Measurements from ENCODE around the gene RBBP7. TPM values are rescaled to one million over a fixed set of nuclear protein-coding genes. Genes with fewer than 3 reads are reported as not detected.

RBBP7 gene
- total RNA-seq, 1 donor from 2014 or later = 164 TPM

GRCh38 chrX:16853537-16853936, 16.6 kb downstream of the RBBP7 start:
- H3K4me3 Mint-ChIP-seq (ENCODE audit: low read depth) = no peak overlapping the region
- no peaks in the 10 kb centered on the region for H3K27me3 Mint-ChIP-seq (ENCODE audit: low read depth)
- no peak for DNase-seq (ENCODE audit: low spot score)
- peaks cover 80% of the 10 kb centered on the region for H3K36me3 Mint-ChIP-seq (ENCODE audit: low read depth)
- H3K9me3 Mint-ChIP-seq = peaks cover 3% of the 10 kb centered on the region
- intact Hi-C loops (cut with micrococcal nuclease) = loop anchor here (10.0 kb wide), 1 partner anchor 139 kb away; the partner anchor contains the start of genes CTPS2 and SYAP1
- no peak overlapping the region for H3K27ac Mint-ChIP-seq
- peaks cover 37% of the 10 kb centered on the region for H3K4me1 Mint-ChIP-seq (ENCODE audit: low read depth)

GRCh38 chrX:16852617-16853179, 17.5 kb downstream of the RBBP7 start:
- H3K4me1 Mint-ChIP-seq (ENCODE audit: low read depth) = peaks cover 32% of the 10 kb centered on the region
- no peak overlapping the region for H3K27ac Mint-ChIP-seq
- intact Hi-C loops (cut with micrococcal nuclease) = loop anchor here (10.0 kb wide), 1 partner anchor 138 kb away; the partner anchor contains the start of genes CTPS2 and SYAP1
- no peaks in the 10 kb centered on the region for H3K27me3 Mint-ChIP-seq (ENCODE audit: low read depth)
- peaks cover 81% of the 10 kb centered on the region for H3K36me3 Mint-ChIP-seq (ENCODE audit: low read depth)
- no peak for DNase-seq (ENCODE audit: low spot score)
- H3K4me3 Mint-ChIP-seq (ENCODE audit: low read depth) = no peak overlapping the region
- H3K9me3 Mint-ChIP-seq = peaks cover 3% of the 10 kb centered on the region

GRCh38 chrX:16851827-16852226, 18.3 kb downstream of the RBBP7 start:
- intact Hi-C loops (cut with micrococcal nuclease) = loop anchor here (10.0 kb wide), 1 partner anchor 137 kb away; the partner anchor contains the start of genes CTPS2 and SYAP1
- Mint-ChIP-seq H3K27me3 (ENCODE audit: low read depth) (no peaks in the 10 kb centered on the region), H3K36me3 (ENCODE audit: low read depth) (peaks cover 73% of the 10 kb centered on the region), H3K9me3 (peaks cover 3% of the 10 kb centered on the region), H3K4me3 (ENCODE audit: low read depth) (no peak overlapping the region), H3K27ac (peak overlapping the region; percentile 42), H3K4me1 (ENCODE audit: low read depth) (peaks cover 28% of the 10 kb centered on the region)
- no peak for DNase-seq (ENCODE audit: low spot score)

- DNase-seq (ENCODE audit: low spot score) = no peak
- Mint-ChIP-seq H3K27ac (peak overlapping the region; percentile 42), H3K4me1 (ENCODE audit: low read depth) (peaks cover 26% of the 10 kb centered on the region), H3K36me3 (ENCODE audit: low read depth) (peaks cover 71% of the 10 kb centered on the region), H3K4me3 (ENCODE audit: low read depth) (no peak overlapping the region), H3K9me3 (peaks cover 3% of the 10 kb centered on the region), H3K27me3 (ENCODE audit: low read depth) (no peaks in the 10 kb centered on the region)
- intact Hi-C loops (cut with micrococcal nuclease) = loop anchor here (10.0 kb wide), 1 partner anchor 137 kb away; the partner anchor contains the start of genes CTPS2 and SYAP1
Observed at GRCh38 chrX:16851421-16851820, 18.7 kb downstream of the RBBP7 start.

GRCh38 chrX:16848541-16848940, 21.6 kb downstream of the RBBP7 start:
- no peaks in the 10 kb centered on the region for H3K27me3 Mint-ChIP-seq (ENCODE audit: low read depth)
- no peaks in the 10 kb centered on the region for H3K9me3 Mint-ChIP-seq
- H3K4me3 Mint-ChIP-seq (ENCODE audit: low read depth) = no peak overlapping the region
- H3K36me3 Mint-ChIP-seq (ENCODE audit: low read depth) = peaks cover 65% of the 10 kb centered on the region
- peaks cover 19% of the 10 kb centered on the region for H3K4me1 Mint-ChIP-seq (ENCODE audit: low read depth)
- H3K27ac Mint-ChIP-seq = no peak overlapping the region
- no peak for DNase-seq (ENCODE audit: low spot score)
- intact Hi-C loops (cut with micrococcal nuclease) = no loop called here

GRCh38 chrX:16845686-16846085, 24.5 kb downstream of the RBBP7 start:
- no peak for DNase-seq (ENCODE audit: low spot score)
- H3K27me3 Mint-ChIP-seq (ENCODE audit: low read depth) = no peaks in the 10 kb centered on the region
- no peak overlapping the region for H3K4me3 Mint-ChIP-seq (ENCODE audit: low read depth)
- intact Hi-C loops (cut with micrococcal nuclease) = no loop called here
- peaks cover 8% of the 10 kb centered on the region for H3K4me1 Mint-ChIP-seq (ENCODE audit: low read depth)
- H3K9me3 Mint-ChIP-seq = no peaks in the 10 kb centered on the region
- no peak overlapping the region for H3K27ac Mint-ChIP-seq
- peaks cover 64% of the 10 kb centered on the region for H3K36me3 Mint-ChIP-seq (ENCODE audit: low read depth)

- intact Hi-C loops (cut with micrococcal nuclease) = no loop called here
- H3K27me3 Mint-ChIP-seq (ENCODE audit: low read depth) = no peaks in the 10 kb centered on the region
- no peaks in the 10 kb centered on the region for H3K9me3 Mint-ChIP-seq
- H3K27ac Mint-ChIP-seq = peak overlapping the region; percentile 49
- peaks cover 54% of the 10 kb centered on the region for H3K36me3 Mint-ChIP-seq (ENCODE audit: low read depth)
- no peak overlapping the region for H3K4me3 Mint-ChIP-seq (ENCODE audit: low read depth)
- H3K4me1 Mint-ChIP-seq (ENCODE audit: low read depth) = peaks cover 8% of the 10 kb centered on the region
- DNase-seq (ENCODE audit: low spot score) = no peak
Observed at GRCh38 chrX:16843208-16843909, 26.8 kb downstream of the RBBP7 start.

GRCh38 chrX:16842684-16843083, 27.5 kb downstream of the RBBP7 start:
- peaks cover 56% of the 10 kb centered on the region for H3K36me3 Mint-ChIP-seq (ENCODE audit: low read depth)
- H3K4me3 Mint-ChIP-seq (ENCODE audit: low read depth) = no peak overlapping the region
- DNase-seq (ENCODE audit: low spot score) = no peak
- no peaks in the 10 kb centered on the region for H3K27me3 Mint-ChIP-seq (ENCODE audit: low read depth)
- H3K27ac Mint-ChIP-seq = peak overlapping the region; percentile 49
- intact Hi-C loops (cut with micrococcal nuclease) = no loop called here
- H3K9me3 Mint-ChIP-seq = no peaks in the 10 kb centered on the region
- H3K4me1 Mint-ChIP-seq (ENCODE audit: low read depth) = peaks cover 8% of the 10 kb centered on the region

GRCh38 chrX:16839852-16840460, 30.2 kb downstream of the RBBP7 start:
- intact Hi-C loops (cut with micrococcal nuclease) = no loop called here
- H3K36me3 Mint-ChIP-seq (ENCODE audit: low read depth) = peaks cover 61% of the 10 kb centered on the region
- no peak overlapping the region for H3K27ac Mint-ChIP-seq

GRCh38 chrX:16839219-16839851, 30.8 kb downstream of the RBBP7 start:
- Mint-ChIP-seq H3K4me1 (ENCODE audit: low read depth) (peaks cover 6% of the 10 kb centered on the region), H3K4me3 (ENCODE audit: low read depth) (no peak overlapping the region), H3K27me3 (ENCODE audit: low read depth) (no peaks in the 10 kb centered on the region), H3K27ac (no peak overlapping the region), H3K36me3 (ENCODE audit: low read depth) (peaks cover 57% of the 10 kb centered on the region), H3K9me3 (no peaks in the 10 kb centered on the region)
- no peak for DNase-seq (ENCODE audit: low spot score)
- intact Hi-C loops (cut with micrococcal nuclease) = no loop called here

More at GRCh38 chrX:16839852-16840460, 30.2 kb downstream of the RBBP7 start:
- no peak for DNase-seq (ENCODE audit: low spot score)
- H3K9me3 Mint-ChIP-seq = no peaks in the 10 kb centered on the region
- no peak overlapping the region for H3K4me3 Mint-ChIP-seq (ENCODE audit: low read depth)
- no peaks in the 10 kb centered on the region for H3K27me3 Mint-ChIP-seq (ENCODE audit: low read depth)
- peaks cover 6% of the 10 kb centered on the region for H3K4me1 Mint-ChIP-seq (ENCODE audit: low read depth)

GRCh38 chrX:16838202-16839066, 31.7 kb downstream of the RBBP7 start:
- H3K4me1 Mint-ChIP-seq (ENCODE audit: low read depth) = peaks cover 5% of the 10 kb centered on the region
- no peak overlapping the region for H3K27ac Mint-ChIP-seq
- no peak overlapping the region for H3K4me3 Mint-ChIP-seq (ENCODE audit: low read depth)
- peaks cover 53% of the 10 kb centered on the region for H3K36me3 Mint-ChIP-seq (ENCODE audit: low read depth)
- no peak for DNase-seq (ENCODE audit: low spot score)
- no peaks in the 10 kb centered on the region for H3K9me3 Mint-ChIP-seq
- H3K27me3 Mint-ChIP-seq (ENCODE audit: low read depth) = no peaks in the 10 kb centered on the region
- intact Hi-C loops (cut with micrococcal nuclease) = no loop called here

- no peaks in the 10 kb centered on the region for H3K27me3 Mint-ChIP-seq (ENCODE audit: low read depth)
- H3K9me3 Mint-ChIP-seq = no peaks in the 10 kb centered on the region
- no peaks in the 10 kb centered on the region for H3K4me1 Mint-ChIP-seq (ENCODE audit: low read depth)
- intact Hi-C loops (cut with micrococcal nuclease) = no loop called here
- H3K4me3 Mint-ChIP-seq (ENCODE audit: low read depth) = no peak overlapping the region
- H3K36me3 Mint-ChIP-seq (ENCODE audit: low read depth) = peaks cover 48% of the 10 kb centered on the region
- no peak for DNase-seq (ENCODE audit: low spot score)
- H3K27ac Mint-ChIP-seq = no peak overlapping the region
Observed at GRCh38 chrX:16836371-16836770, 33.8 kb downstream of the RBBP7 start.
